Panc1 (cell line): Measurements from ENCODE around the gene MPIG6B. TPM values are rescaled to one million over a fixed set of nuclear protein-coding genes. Genes with fewer than 3 reads are reported as not detected.

ENCODE experiments used
- ATAC-seq: fragments of 200-7000 bp; cut with Tn5 transposase; 2 replicates; pipeline ENCODE4 v1.9.1; 2020; ENCODE audit warnings: mild to moderate bottlenecking, moderate library complexity
- BruUV-seq: library from RNA; stranded (reverse); fragments of 400-500 nt; replicated peaks from 2 replicates; lab custom pipeline; 2021; lab: Mats Ljungman, UMichigan
- CTCF ChIA-PET: fragments of 300-600 bp; sonication (Branson Sonifier 250); formaldehyde crosslinking; loops from one replicate; lab custom pipeline; 2022; ENCODE audit warnings: antibody characterized with exemption; lab: Charles Lee
- POLR2A ChIA-PET: fragments of 300-600 bp; sonication (Branson Sonifier 250); formaldehyde crosslinking; loops from one replicate; lab custom pipeline; 2022; ENCODE audit warnings: antibody characterized with exemption; lab: Charles Lee
- DNase-seq: peaks from one replicate; pipeline ENCODE4 v3.0.0-alpha.2; 2010; ENCODE audit warnings: low read depth, low spot score
- H3K27ac ChIP-seq: 2 replicates; pipeline ENCODE4 v1.5.1; 2011; ENCODE audit warnings: mild to moderate bottlenecking, low read length, inconsistent platforms
- H3K27me3 ChIP-seq: fragments of 200-500 bp; sonication (Bioruptor generic); 2 replicates; pipeline ENCODE4 v1.6.0; 2014; ENCODE audit warnings: low read length, inconsistent platforms; ENCODE audit not compliant: control insufficient read depth, insufficient read depth
- H3K36me3 ChIP-seq: fragments of 200-500 bp; sonication (Bioruptor generic); 2 replicates; pipeline ENCODE4 v1.5.1; 2014; ENCODE audit warnings: inconsistent platforms, mild to moderate bottlenecking, low read length, moderate library complexity; ENCODE audit not compliant: control insufficient read depth, insufficient read depth
- H3K4me1 ChIP-seq: 2 replicates; pipeline ENCODE4 v1.5.1; 2011; ENCODE audit warnings: inconsistent platforms, mild to moderate bottlenecking, low read length, moderate library complexity; ENCODE audit not compliant: control insufficient read depth, insufficient read depth
- H3K4me3 ChIP-seq, 2 experiments: 2 replicates each; pipeline ENCODE4 v1.5.1; 2011 to 2012; ENCODE audit warnings: low read depth in 2 of 2, low read length in 2 of 2, mild to moderate bottlenecking in 2 of 2, inconsistent platforms in 1 of 2, moderate library complexity in 1 of 2
- H3K9me3 ChIP-seq: fragments of 200-500 bp; sonication (Bioruptor generic); 2 replicates; pipeline ENCODE4 v1.5.1; 2014; ENCODE audit warnings: low read depth, mild to moderate bottlenecking, inconsistent platforms, low read length, moderate library complexity; ENCODE audit not compliant: control insufficient read depth, insufficient read depth
- POLR2AphosphoS5 ChIP-seq: IDR thresholded peaks from 2 replicates; pipeline ENCODE4 v1.6.1; 2012; ENCODE audit warnings: mild to moderate bottlenecking, low read depth, low read length, moderate library complexity
- SIN3A ChIP-seq: IDR thresholded peaks from 2 replicates; pipeline ENCODE4 v1.6.1; 2012; ENCODE audit warnings: low read depth, mild to moderate bottlenecking, low read length, moderate library complexity, borderline replicate concordance; ENCODE audit not compliant: insufficient read depth
- TCF7L2 ChIP-seq: IDR thresholded peaks from 2 replicates; pipeline ENCODE4 v1.6.1; 2011; ENCODE audit warnings: mild to moderate bottlenecking, low read depth, low read length, inconsistent platforms
- in situ Hi-C: cut with HindIII; loops from 2 replicates; pipeline ENCODE4 v1.10.0; 2016; ENCODE audit warnings: low sequenced_read_pairs, low pct_unique_long_range_greater_than_20kb
- intact Hi-C: fragments of 100-400 bp; cut with micrococcal nuclease; formaldehyde crosslinking; loops from one replicate; pipeline ENCODE4 v1.10.0; 2022; ENCODE audit not compliant: unreplicated experiment
- total RNA-seq: library from RNA; stranded (reverse); gene quantifications from one replicate; pipeline ENCODE4 v1.2.1, GENCODE V29; 2021; ENCODE audit not compliant: unreplicated experiment
- TF ChIP-seq, protein P1 (sequence below), 2 experiments: IDR thresholded peaks; 2 replicates each; pipeline ENCODE4 v1.6.1; 2011 to 2012; ENCODE audit warnings: low read depth in 2 of 2, control low read depth in 1 of 2, low read length in 1 of 2, mild to moderate bottlenecking in 1 of 2, moderate library complexity in 1 of 2; ENCODE audit not compliant: insufficient read depth in 1 of 2
- TF ChIP-seq, protein P2 (sequence below): fragments of 450-650 bp; IDR thresholded peaks from 2 replicates; pipeline ENCODE4 v1.5.1; 2017; ENCODE audit warnings: mild to moderate bottlenecking

MPIG6B gene
- total RNA-seq, 1 experiment from 2014 or later, result not detected

DNA sequence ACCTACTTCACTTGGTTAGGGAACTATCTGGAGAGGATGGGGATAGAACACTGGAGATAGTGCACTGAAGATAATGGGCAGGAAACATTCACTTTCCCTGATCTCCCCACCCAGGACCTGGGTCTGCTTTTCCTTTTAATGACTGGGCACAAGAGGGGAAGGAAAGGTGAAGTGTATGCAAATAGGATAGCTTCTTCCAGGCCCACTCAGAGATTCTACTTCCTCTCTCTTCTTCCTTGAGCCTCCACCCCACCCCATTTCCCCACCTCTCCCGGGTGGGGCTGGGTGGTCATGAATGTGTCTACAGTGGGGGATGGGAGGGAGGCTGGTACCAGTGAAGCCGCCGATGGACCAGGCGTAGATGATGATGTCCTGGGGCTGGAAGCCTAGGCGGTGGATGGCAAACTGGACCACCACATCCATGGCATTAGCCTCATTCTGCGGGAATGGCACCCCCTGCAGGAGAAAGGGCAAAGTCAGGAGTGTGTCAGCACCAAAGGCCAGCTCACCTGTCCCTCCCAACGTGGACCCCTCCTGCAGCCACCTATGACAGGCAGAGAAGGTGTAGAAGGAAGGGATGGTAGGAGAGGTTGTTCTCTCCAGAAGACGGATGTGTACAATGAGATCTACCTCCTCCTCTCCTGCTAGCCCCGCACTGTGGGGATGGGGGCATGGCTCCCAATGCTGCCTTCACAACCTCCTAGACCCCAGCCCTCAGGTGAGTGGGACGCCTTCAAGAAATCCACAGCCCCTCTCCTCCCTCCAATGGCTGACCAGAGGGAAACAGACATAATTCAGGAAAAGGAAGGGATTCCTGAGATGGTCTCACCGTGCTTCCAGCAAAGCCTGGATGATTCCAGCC, 33.7 kb upstream of the MPIG6B start:
- ChIA-PET POLR2A (interaction anchor here (0.7 kb wide), 1 partner anchor 38 kb away, joined by 3 read pairs; no protein-coding TSS in a partner anchor), CTCF (no interaction called here)
- Histone ChIP-seq H3K27me3 (no peaks in the 10 kb centered on the region), H3K4me3 (no peak overlapping the region), H3K27ac (no peak overlapping the region), H3K4me1 (no peaks in the 10 kb centered on the region), H3K36me3 (0 out of 2 replicates have a peak, but pooled peaks cover 5% of the 10 kb centered on the region), H3K9me3 (no peaks in the 10 kb centered on the region)
- intact Hi-C loops, result no loop called here
- in situ Hi-C loops, result no loop called here
- ATAC-seq (no peak), DNase-seq (no peak)
- no peak for TF ChIP-seq POLR2AphosphoS5
- TF ChIP-seq, protein P1, sequence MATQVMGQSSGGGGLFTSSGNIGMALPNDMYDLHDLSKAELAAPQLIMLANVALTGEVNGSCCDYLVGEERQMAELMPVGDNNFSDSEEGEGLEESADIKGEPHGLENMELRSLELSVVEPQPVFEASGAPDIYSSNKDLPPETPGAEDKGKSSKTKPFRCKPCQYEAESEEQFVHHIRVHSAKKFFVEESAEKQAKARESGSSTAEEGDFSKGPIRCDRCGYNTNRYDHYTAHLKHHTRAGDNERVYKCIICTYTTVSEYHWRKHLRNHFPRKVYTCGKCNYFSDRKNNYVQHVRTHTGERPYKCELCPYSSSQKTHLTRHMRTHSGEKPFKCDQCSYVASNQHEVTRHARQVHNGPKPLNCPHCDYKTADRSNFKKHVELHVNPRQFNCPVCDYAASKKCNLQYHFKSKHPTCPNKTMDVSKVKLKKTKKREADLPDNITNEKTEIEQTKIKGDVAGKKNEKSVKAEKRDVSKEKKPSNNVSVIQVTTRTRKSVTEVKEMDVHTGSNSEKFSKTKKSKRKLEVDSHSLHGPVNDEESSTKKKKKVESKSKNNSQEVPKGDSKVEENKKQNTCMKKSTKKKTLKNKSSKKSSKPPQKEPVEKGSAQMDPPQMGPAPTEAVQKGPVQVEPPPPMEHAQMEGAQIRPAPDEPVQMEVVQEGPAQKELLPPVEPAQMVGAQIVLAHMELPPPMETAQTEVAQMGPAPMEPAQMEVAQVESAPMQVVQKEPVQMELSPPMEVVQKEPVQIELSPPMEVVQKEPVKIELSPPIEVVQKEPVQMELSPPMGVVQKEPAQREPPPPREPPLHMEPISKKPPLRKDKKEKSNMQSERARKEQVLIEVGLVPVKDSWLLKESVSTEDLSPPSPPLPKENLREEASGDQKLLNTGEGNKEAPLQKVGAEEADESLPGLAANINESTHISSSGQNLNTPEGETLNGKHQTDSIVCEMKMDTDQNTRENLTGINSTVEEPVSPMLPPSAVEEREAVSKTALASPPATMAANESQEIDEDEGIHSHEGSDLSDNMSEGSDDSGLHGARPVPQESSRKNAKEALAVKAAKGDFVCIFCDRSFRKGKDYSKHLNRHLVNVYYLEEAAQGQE (IDR thresholded peaks at IDR 0.05; ENCODE audit: insufficient read depth in 1 of 2, low read depth in 2 of 2, low read length in 1 of 2), result no peak
- TF ChIP-seq TCF7L2, result no peak
- BruUV-seq, result no TSS peak

DNA sequence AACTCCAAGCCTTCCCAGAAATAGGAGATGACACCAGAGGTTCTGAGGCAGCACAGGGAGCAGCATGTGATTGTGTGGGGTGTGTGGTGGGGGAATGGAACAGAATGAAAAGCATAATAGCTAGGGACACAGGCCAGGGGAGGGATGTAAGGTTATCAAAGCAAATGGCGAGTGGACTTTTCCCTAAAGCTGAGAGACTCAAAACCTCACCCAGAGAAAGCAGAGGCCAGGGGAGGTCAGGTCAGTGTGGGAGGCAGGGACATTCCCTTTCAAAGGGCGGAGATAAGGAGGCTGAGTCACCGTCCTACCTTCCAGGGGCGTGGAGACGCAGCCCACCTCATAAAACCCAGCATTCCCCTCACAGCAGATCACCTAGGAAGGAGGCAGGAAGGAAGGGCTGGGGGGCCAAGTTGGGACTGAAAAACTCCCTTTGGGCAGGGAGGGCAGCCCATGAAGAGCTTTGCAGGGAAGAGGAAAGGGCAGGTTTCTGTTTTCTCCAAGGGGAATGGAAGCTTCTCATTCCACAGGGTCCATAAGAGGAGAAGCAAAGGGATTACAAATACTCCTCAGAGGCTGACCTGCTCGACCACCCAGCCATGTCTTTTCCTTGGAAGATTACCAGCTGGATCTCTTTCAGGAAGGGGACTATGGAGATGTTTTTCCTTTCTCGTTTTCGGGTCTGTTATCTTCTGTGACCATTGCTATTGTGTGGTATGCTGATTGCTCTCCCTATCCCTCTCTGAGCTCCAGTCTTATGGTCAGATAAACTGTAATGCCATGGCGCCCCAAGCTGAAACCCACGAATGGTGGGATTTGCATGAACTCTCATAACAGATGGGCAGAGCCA, 32.7 kb upstream of the MPIG6B start:
- TF ChIP-seq SIN3A (no peak), TCF7L2 (no peak), POLR2AphosphoS5 (no peak)
- TF ChIP-seq, protein P2, sequence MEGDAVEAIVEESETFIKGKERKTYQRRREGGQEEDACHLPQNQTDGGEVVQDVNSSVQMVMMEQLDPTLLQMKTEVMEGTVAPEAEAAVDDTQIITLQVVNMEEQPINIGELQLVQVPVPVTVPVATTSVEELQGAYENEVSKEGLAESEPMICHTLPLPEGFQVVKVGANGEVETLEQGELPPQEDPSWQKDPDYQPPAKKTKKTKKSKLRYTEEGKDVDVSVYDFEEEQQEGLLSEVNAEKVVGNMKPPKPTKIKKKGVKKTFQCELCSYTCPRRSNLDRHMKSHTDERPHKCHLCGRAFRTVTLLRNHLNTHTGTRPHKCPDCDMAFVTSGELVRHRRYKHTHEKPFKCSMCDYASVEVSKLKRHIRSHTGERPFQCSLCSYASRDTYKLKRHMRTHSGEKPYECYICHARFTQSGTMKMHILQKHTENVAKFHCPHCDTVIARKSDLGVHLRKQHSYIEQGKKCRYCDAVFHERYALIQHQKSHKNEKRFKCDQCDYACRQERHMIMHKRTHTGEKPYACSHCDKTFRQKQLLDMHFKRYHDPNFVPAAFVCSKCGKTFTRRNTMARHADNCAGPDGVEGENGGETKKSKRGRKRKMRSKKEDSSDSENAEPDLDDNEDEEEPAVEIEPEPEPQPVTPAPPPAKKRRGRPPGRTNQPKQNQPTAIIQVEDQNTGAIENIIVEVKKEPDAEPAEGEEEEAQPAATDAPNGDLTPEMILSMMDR, result no peak
- TF ChIP-seq, protein P1 (IDR thresholded peaks at IDR 0.05; ENCODE audit: insufficient read depth in 1 of 2, low read depth in 2 of 2, low read length in 1 of 2), result no peak
- intact Hi-C loops, result no loop called here
- DNase-seq (no peak), ATAC-seq (no peak)
- H3K9me3 ChIP-seq, result no peaks in the 10 kb centered on the region
- ChIA-PET POLR2A (interaction anchor here (0.6 to 0.7 kb wide), 3 partner anchors 29 to 116 kb away, joined by 3 to 11 read pairs (median 6); partner anchors contain the start of gene LSM2), CTCF (no interaction called here)
- H3K4me1 ChIP-seq, result no peaks in the 10 kb centered on the region
- H3K36me3 ChIP-seq, result 0 out of 2 replicates have a peak, but pooled peaks cover 5% of the 10 kb centered on the region
- no TSS peak for BruUV-seq
- in situ Hi-C loops, result no loop called here
- H3K4me3 ChIP-seq, result no peak overlapping the region
- no peaks in the 10 kb centered on the region for H3K27me3 ChIP-seq
- H3K27ac ChIP-seq, result no peak overlapping the region
